ENCODE measurements around the gene WWOX.

DNA sequence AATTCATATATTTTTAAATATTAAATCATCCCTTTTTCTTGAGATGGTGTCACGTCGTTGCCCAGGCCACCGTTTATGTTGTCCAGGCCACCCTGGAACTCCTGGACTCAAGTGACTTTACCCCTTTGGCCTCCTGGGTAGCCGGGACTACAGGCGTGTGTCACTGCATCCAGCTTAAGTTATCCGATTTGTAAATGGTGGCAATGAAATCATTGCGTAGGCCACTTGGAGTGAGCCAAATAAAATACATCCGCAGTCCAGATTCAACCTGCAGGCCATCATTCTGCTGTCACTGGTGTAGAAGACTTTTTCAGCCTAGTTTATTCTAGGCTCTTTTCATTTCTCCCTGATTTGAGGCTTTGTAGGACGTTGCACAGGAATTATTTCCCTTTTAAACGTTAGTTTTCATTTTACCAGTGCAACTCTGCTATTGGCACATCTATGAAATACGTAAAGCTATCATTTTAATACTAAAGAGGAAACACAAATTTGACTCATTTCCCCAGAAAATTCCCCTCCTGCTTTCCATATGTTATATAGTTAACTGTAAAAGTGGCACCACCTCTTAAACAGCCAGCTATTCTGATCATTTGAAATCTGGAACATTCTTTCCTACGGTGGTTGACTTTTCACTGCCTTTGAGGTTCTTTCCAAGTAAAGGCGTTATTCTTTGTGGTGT lies 1051.3 kb downstream of the WWOX start:
- TF ChIP-seq PHF8 (IDR thresholded peaks at IDR 0.05; ENCODE audit: borderline replicate concordance, low read depth) (no peak), ESRRA (IDR thresholded peaks at IDR 0.05; ENCODE audit: borderline replicate concordance, low read length) (no peak), POLR2A (IDR thresholded peaks at IDR 0.05; ENCODE audit: low read length) (no peak)
- TF ChIP-seq, protein P1, sequence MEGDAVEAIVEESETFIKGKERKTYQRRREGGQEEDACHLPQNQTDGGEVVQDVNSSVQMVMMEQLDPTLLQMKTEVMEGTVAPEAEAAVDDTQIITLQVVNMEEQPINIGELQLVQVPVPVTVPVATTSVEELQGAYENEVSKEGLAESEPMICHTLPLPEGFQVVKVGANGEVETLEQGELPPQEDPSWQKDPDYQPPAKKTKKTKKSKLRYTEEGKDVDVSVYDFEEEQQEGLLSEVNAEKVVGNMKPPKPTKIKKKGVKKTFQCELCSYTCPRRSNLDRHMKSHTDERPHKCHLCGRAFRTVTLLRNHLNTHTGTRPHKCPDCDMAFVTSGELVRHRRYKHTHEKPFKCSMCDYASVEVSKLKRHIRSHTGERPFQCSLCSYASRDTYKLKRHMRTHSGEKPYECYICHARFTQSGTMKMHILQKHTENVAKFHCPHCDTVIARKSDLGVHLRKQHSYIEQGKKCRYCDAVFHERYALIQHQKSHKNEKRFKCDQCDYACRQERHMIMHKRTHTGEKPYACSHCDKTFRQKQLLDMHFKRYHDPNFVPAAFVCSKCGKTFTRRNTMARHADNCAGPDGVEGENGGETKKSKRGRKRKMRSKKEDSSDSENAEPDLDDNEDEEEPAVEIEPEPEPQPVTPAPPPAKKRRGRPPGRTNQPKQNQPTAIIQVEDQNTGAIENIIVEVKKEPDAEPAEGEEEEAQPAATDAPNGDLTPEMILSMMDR (IDR thresholded peaks at IDR 0.05) = no peak
- TF ChIP-seq, protein P2, sequence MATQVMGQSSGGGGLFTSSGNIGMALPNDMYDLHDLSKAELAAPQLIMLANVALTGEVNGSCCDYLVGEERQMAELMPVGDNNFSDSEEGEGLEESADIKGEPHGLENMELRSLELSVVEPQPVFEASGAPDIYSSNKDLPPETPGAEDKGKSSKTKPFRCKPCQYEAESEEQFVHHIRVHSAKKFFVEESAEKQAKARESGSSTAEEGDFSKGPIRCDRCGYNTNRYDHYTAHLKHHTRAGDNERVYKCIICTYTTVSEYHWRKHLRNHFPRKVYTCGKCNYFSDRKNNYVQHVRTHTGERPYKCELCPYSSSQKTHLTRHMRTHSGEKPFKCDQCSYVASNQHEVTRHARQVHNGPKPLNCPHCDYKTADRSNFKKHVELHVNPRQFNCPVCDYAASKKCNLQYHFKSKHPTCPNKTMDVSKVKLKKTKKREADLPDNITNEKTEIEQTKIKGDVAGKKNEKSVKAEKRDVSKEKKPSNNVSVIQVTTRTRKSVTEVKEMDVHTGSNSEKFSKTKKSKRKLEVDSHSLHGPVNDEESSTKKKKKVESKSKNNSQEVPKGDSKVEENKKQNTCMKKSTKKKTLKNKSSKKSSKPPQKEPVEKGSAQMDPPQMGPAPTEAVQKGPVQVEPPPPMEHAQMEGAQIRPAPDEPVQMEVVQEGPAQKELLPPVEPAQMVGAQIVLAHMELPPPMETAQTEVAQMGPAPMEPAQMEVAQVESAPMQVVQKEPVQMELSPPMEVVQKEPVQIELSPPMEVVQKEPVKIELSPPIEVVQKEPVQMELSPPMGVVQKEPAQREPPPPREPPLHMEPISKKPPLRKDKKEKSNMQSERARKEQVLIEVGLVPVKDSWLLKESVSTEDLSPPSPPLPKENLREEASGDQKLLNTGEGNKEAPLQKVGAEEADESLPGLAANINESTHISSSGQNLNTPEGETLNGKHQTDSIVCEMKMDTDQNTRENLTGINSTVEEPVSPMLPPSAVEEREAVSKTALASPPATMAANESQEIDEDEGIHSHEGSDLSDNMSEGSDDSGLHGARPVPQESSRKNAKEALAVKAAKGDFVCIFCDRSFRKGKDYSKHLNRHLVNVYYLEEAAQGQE (IDR thresholded peaks at IDR 0.05) = no peak
